ENCODE results near the gene MRPS21.
A peak's percentile ranks its signal among the peaks of the same experiment; 100 is the strongest.

The MRPS21 gene

GRCh38 chr1:150259758-150260669 is 33.6 kb upstream of the MRPS21 start (continued):
- TF ChIP-seq ZNF19 (tag by site-specific recombination; IDR thresholded peaks at IDR 0.05; ENCODE audit: low read depth): no peak
- no peak for TF ChIP-seq ZBTB7A (tag by site-specific recombination; IDR thresholded peaks at IDR 0.05; ENCODE audit: low read depth)
- TF ChIP-seq, protein P1, sequence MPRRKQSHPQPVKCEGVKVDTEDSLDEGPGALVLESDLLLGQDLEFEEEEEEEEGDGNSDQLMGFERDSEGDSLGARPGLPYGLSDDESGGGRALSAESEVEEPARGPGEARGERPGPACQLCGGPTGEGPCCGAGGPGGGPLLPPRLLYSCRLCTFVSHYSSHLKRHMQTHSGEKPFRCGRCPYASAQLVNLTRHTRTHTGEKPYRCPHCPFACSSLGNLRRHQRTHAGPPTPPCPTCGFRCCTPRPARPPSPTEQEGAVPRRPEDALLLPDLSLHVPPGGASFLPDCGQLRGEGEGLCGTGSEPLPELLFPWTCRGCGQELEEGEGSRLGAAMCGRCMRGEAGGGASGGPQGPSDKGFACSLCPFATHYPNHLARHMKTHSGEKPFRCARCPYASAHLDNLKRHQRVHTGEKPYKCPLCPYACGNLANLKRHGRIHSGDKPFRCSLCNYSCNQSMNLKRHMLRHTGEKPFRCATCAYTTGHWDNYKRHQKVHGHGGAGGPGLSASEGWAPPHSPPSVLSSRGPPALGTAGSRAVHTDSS (tag by site-specific recombination; IDR thresholded peaks at IDR 0.05): no peak
- TF ChIP-seq ZIC2 (tag by site-specific recombination; IDR thresholded peaks at IDR 0.05): peak; percentile 50; the same call in 1 of the 2 replicates
- no peak for TF ChIP-seq ZNF473 (tag by site-specific recombination; IDR thresholded peaks at IDR 0.05)
- no peak; the same call in 1 of the 2 replicates for TF ChIP-seq ZBTB44 (tag by site-specific recombination; IDR thresholded peaks at IDR 0.05)
- no peak for TF ChIP-seq ZNF510 (tag by site-specific recombination; IDR thresholded peaks at IDR 0.05; ENCODE audit: insufficient replicate concordance)
- no peak for TF ChIP-seq RBAK (tag by site-specific recombination; IDR thresholded peaks at IDR 0.05)
- TF ChIP-seq ZNF747 (tag by site-specific recombination; IDR thresholded peaks at IDR 0.05): no peak
- TF ChIP-seq ZNF37A (tag by site-specific recombination; IDR thresholded peaks at IDR 0.05): no peak
- TF ChIP-seq GLIS1 (tag by site-specific recombination; IDR thresholded peaks at IDR 0.05): peak; percentile 56; the same call in 1 of the 2 replicates
- TF ChIP-seq EGR2 (tag by site-specific recombination; IDR thresholded peaks at IDR 0.05; ENCODE audit: low read depth): no peak
- TF ChIP-seq ZNF138 (tag by site-specific recombination; IDR thresholded peaks at IDR 0.05; ENCODE audit: borderline replicate concordance): no peak
- peak; percentile 84 for TF ChIP-seq ZNF600 (tag by site-specific recombination; IDR thresholded peaks at IDR 0.05)
- TF ChIP-seq SP7 (tag by site-specific recombination; IDR thresholded peaks at IDR 0.05): peak; percentile 38
- no peak for TF ChIP-seq ZNF571 (tag by site-specific recombination; IDR thresholded peaks at IDR 0.05)
- TF ChIP-seq BCL11B (tag by site-specific recombination; IDR thresholded peaks at IDR 0.05; ENCODE audit: low read depth): no peak
- TF ChIP-seq ZNF366 (tag by site-specific recombination; conservative IDR thresholded peaks at IDR 0.05): peak; percentile 58
- TF ChIP-seq ZNF561 (tag by site-specific recombination; IDR thresholded peaks at IDR 0.05; ENCODE audit: borderline replicate concordance): no peak
- TF ChIP-seq, protein P2, sequence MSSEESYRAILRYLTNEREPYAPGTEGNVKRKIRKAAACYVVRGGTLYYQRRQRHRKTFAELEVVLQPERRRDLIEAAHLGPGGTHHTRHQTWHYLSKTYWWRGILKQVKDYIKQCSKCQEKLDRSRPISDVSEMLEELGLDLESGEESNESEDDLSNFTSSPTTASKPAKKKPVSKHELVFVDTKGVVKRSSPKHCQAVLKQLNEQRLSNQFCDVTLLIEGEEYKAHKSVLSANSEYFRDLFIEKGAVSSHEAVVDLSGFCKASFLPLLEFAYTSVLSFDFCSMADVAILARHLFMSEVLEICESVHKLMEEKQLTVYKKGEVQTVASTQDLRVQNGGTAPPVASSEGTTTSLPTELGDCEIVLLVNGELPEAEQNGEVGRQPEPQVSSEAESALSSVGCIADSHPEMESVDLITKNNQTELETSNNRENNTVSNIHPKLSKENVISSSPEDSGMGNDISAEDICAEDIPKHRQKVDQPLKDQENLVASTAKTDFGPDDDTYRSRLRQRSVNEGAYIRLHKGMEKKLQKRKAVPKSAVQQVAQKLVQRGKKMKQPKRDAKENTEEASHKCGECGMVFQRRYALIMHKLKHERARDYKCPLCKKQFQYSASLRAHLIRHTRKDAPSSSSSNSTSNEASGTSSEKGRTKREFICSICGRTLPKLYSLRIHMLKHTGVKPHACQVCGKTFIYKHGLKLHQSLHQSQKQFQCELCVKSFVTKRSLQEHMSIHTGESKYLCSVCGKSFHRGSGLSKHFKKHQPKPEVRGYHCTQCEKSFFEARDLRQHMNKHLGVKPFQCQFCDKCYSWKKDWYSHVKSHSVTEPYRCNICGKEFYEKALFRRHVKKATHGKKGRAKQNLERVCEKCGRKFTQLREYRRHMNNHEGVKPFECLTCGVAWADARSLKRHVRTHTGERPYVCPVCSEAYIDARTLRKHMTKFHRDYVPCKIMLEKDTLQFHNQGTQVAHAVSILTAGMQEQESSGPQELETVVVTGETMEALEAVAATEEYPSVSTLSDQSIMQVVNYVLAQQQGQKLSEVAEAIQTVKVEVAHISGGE (tag by site-specific recombination; conservative IDR thresholded peaks at IDR 0.05; ENCODE audit: low read depth): no peak
- no peak for TF ChIP-seq ZNF174 (tag by site-specific recombination; IDR thresholded peaks at IDR 0.05)
- TF ChIP-seq TRIM28 (IDR thresholded peaks at IDR 0.05; ENCODE audit: borderline replicate concordance, low read length): 0 out of 2 replicates have a peak, but pooled peaks have one; percentile 31
- TF ChIP-seq ZNF548 (tag by site-specific recombination; IDR thresholded peaks at IDR 0.05): no peak
- TF ChIP-seq ZNF624 (tag by site-specific recombination; IDR thresholded peaks at IDR 0.05): no peak
- peak; percentile 45; the same call in 1 of the 2 replicates for TF ChIP-seq ZBTB20 (tag by site-specific recombination; IDR thresholded peaks at IDR 0.05)
- TF ChIP-seq ZNF341 (tag by site-specific recombination; IDR thresholded peaks at IDR 0.05; ENCODE audit: low read depth): peak; percentile 100
- no peak for TF ChIP-seq CTCF (tag by site-specific recombination; IDR thresholded peaks at IDR 0.05)
- TF ChIP-seq ZNF391 (tag by site-specific recombination; IDR thresholded peaks at IDR 0.05; ENCODE audit: borderline replicate concordance, low read depth): no peak
- TF ChIP-seq, protein P3, sequence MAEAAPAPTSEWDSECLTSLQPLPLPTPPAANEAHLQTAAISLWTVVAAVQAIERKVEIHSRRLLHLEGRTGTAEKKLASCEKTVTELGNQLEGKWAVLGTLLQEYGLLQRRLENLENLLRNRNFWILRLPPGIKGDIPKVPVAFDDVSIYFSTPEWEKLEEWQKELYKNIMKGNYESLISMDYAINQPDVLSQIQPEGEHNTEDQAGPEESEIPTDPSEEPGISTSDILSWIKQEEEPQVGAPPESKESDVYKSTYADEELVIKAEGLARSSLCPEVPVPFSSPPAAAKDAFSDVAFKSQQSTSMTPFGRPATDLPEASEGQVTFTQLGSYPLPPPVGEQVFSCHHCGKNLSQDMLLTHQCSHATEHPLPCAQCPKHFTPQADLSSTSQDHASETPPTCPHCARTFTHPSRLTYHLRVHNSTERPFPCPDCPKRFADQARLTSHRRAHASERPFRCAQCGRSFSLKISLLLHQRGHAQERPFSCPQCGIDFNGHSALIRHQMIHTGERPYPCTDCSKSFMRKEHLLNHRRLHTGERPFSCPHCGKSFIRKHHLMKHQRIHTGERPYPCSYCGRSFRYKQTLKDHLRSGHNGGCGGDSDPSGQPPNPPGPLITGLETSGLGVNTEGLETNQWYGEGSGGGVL (tag by site-specific recombination; IDR thresholded peaks at IDR 0.05): peak; percentile 95
- TF ChIP-seq GLI4 (tag by site-specific recombination; IDR thresholded peaks at IDR 0.05): no peak
